Stimulated activated CD4-positive, alpha-beta T cell treated with anti-CD3 and anti-CD28 coated beads, Interleukin-1b, Interleukin-23, amount 100 ng/mL, for 24 hours (primary cell): Measurements from ENCODE around the gene OBP2B.
"Not testable (repeated sequence)": the region's sequence is repeated elsewhere in the genome, so short reads cannot be mapped to it uniquely, and the experiment has no call there.

Experiments used
- DNase-seq, 4 experiments: peaks; one replicate each; pipeline ENCODE4 v3.0.0-alpha.2; 2020; ENCODE audit warnings: low read depth in 4 of 4, low spot score in 1 of 4

The OBP2B gene

GRCh38 chr9:133223159-133223756 lies 14.2 kb upstream of the OBP2B start:
- DNase-seq = not testable (repeated sequence)

GRCh38 chr9:133221994-133222393 lies 12.9 kb upstream of the OBP2B start:
- not testable (repeated sequence) for DNase-seq

GRCh38 chr9:133221177-133221809 lies 12.2 kb upstream of the OBP2B start:
- DNase-seq = no peak

GRCh38 chr9:133218049-133218975 lies 9.3 kb upstream of the OBP2B start:
- DNase-seq = not testable (repeated sequence)

GRCh38 chr9:133217333-133217988 lies 8.4 kb upstream of the OBP2B start:
- not testable (repeated sequence) for DNase-seq

GRCh38 chr9:133214276-133214675 lies 5.2 kb upstream of the OBP2B start:
- DNase-seq = not testable (repeated sequence)

GRCh38 chr9:133210609-133211008 lies 1.6 kb upstream of the OBP2B start:
- no peak for DNase-seq

- DNase-seq = no peak
Measured at GRCh38 chr9:133210202-133210532, 1.1 kb upstream of the OBP2B start.

- not testable (repeated sequence) for DNase-seq
Measured at GRCh38 chr9:133209327-133210201, 514 bp upstream of the OBP2B start.

- DNase-seq = not testable (repeated sequence)
Measured at GRCh38 chr9:133208171-133208879, 725 bp downstream of the OBP2B start.

GRCh38 chr9:133207540-133208170 lies 1.4 kb downstream of the OBP2B start:
- no peak for DNase-seq

- no peak for DNase-seq
Measured at GRCh38 chr9:133207021-133207531, 2.0 kb downstream of the OBP2B start.

GRCh38 chr9:133205996-133206931 lies 2.8 kb downstream of the OBP2B start:
- DNase-seq = no peak

GRCh38 chr9:133205481-133205887 lies 3.6 kb downstream of the OBP2B start:
- not testable (repeated sequence) for DNase-seq

GRCh38 chr9:133204993-133205336 lies 4.1 kb downstream of the OBP2B start:
- no peak for DNase-seq

- DNase-seq = no peak
Measured at GRCh38 chr9:133204335-133204992, 4.6 kb downstream of the OBP2B start.

GRCh38 chr9:133203506-133204075 lies 5.5 kb downstream of the OBP2B start:
- no peak for DNase-seq
